NCI-H1048 (cell line): ENCODE results near the gene KEAP1.

Source experiments
- DNase-seq: peaks from one replicate; lab custom pipeline; 2025; lab: John Stamatoyannopoulos, UW

KEAP1 gene

GRCh38 chr19:10449037-10449436, 54.1 kb downstream of the KEAP1 start:
- DNase-seq: no peak

- no peak for DNase-seq
Measured at GRCh38 chr19:10442698-10443097, 60.5 kb downstream of the KEAP1 start.

- no peak for DNase-seq
Measured at GRCh38 chr19:10439588-10439987, 63.6 kb downstream of the KEAP1 start.
